HG03139 (cell line): ENCODE results near the gene CRIP1.

Experiments used
- ATAC-seq: cut with Tn5 transposase; IDR thresholded peaks from one replicate; pipeline ENCODE4 v1.9.1; 2021; ENCODE audit not compliant: unreplicated experiment

The CRIP1 gene

DNA sequence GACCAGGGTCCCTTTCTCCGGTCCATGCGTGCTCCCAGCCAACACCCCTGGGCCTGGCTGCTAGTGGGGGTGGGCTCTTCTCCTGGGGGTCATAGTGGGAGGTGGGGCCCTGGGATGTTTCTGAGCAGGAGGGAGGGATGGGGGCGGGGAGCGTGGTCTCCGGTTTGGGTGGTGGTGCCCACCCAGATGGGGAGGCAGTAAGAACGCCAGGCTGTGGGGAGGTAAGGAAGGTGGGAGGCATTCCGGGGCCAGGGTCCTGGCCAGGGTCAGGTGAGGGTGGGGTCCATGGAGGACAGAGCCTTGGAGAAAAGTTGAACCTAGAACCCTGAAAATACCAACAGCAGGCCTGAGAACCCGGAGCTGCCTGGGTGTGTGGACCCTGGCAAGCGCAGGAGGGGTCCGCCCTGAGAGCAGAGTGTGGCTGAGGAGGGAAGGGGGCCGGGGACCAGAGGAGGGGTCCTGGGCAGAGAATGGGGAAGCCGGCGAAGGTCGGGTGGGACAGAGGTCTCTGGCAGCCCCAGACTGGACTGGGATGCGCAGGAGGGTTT is 6.4 kb upstream of the CRIP1 start:
- no peak for ATAC-seq

DNA sequence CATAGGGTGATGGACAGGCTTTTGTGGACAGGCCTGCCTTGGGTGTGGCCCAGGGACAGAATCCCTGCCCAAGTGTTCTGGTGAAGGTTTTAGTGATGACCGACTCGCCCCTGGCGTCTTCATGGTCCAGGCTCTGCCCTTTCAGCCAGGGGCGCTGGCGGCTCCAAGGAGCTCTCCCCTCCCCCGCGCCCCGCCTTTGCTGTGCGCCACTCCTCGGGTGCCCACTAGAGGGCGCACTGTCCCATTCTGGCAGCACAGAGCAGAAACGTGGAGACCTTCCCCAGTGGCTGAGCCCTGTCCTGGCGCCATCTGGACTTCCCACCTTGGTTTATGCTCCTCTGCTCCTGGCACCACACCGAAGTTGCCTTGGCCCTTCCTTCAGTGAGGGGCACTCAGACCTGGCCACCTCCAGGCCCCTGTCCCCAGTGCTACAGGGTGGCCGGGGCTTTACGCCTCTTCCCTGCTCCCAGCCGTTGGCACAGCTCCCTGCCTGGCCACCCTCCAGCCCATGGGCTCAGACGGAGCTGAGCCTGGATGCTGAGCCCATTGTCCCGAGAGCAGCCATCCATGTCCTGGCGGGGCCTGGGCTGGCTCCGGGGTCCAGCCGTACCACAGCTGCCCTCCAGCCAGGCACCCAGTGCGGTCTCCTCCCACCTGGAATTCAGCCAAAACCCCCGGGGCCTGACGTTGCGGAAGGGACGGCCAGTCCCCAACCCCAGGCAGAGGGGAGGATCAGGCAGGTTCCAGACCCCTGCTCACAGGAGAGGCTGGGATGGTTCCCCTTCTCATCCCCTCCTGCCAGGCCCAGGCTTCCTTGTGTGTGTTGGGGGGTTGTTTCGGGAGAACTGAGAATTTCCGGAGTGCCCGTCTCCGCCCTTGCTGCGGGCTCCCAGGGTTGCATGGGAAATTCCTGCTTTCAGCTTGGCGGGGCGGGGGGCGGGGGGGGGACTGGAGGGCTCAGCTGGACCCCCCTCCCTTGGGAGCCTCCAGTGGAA is 5.6 kb upstream of the CRIP1 start:
- ATAC-seq = peak; percentile 41

DNA sequence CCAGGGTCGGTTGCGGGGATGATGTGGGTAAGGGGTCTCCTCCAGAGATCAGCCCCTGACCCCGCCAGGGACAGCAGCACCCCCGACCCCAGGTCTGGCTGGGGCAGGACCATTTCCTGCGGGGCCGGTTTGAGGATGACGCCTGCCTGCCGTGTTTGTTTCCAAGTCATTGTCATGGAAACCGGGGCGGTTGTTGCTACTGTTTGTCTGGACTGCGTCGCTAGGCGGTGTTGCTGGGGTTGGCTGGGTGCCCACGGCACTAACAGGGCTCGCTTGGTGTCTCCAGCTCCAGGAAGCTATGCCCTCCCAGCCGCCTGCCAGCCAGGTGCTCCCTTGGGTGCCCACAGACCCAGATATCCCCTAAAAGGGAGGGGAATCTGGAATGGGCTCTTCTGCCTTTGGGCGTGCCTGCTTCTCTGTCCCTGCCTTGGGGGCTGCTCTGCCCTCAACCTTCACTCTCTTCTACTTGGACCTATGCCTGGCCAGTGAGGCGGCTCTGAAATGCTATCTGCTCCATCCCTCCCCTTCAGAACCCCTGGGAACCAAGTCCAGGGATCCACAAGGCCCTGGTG is 4.7 kb upstream of the CRIP1 start:
- ATAC-seq = peak; percentile 32

DNA sequence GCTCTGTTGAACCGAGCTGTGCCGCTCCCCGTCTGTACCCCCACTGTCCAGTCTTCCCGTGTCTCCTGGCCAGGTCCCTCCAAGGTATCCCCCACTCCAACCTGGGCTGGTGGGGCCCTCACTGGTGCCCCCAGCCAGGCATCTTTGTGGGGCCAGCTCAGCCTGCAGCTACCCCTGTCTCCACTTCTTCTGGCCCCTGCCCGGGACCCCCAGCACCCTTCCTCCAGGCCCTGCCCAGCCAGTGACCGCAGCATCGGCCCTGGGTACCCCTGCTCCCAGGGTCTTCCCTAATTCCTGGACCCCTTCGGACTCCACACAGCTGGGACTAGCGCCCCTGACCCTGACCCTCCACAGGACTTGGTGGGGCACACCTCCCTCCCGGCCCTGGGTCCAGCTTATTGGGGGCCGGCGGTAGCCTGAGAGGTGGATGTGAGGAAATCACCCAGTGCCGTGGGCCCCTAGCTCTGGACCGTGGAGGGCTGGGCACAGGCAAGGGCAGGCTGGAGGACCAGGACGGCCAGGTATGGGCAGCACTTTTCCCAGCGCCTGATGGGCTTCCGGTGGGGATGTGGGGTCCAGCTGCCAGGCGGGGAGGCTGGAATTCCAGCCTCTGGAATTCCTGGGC is 4.1 kb upstream of the CRIP1 start:
- ATAC-seq = no peak

DNA sequence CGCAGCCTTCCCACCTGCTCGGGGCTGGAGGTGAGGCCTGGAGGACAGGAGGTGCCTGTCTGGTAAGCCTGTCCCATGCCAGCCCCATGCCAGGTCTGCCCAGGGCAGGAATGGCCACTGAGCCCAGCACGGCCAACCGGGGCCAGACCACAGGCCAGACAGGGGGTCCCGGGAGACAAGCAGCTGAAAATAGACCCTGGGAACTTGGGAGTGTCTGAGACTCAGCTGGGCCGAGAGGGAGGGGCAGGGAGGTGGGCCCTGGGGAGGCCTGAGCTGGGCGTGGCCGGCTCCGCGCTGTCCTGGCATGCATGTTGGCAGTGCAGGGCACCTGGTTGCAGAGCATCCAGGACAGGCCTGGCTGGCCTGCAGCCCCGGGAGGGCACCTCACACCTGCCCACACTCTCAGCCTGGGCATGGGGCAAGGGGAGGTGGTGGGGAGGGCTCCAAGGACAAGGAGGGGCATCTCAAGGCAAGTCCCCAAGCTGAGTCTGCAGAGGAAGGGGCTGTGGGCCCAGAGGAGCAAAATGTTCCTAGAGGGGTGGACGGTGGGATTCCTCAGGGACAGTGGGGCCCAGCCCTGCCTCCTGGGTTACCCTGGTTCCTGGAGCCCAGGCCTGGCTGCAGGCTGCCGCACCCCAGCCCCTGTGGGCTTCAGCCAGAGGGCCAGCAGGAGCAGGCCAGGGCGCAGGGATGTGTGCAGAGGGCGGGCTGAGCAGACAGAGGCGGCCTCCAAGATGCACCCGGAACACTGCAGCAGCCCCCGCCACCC is 3.2 kb upstream of the CRIP1 start:
- no peak for ATAC-seq

DNA sequence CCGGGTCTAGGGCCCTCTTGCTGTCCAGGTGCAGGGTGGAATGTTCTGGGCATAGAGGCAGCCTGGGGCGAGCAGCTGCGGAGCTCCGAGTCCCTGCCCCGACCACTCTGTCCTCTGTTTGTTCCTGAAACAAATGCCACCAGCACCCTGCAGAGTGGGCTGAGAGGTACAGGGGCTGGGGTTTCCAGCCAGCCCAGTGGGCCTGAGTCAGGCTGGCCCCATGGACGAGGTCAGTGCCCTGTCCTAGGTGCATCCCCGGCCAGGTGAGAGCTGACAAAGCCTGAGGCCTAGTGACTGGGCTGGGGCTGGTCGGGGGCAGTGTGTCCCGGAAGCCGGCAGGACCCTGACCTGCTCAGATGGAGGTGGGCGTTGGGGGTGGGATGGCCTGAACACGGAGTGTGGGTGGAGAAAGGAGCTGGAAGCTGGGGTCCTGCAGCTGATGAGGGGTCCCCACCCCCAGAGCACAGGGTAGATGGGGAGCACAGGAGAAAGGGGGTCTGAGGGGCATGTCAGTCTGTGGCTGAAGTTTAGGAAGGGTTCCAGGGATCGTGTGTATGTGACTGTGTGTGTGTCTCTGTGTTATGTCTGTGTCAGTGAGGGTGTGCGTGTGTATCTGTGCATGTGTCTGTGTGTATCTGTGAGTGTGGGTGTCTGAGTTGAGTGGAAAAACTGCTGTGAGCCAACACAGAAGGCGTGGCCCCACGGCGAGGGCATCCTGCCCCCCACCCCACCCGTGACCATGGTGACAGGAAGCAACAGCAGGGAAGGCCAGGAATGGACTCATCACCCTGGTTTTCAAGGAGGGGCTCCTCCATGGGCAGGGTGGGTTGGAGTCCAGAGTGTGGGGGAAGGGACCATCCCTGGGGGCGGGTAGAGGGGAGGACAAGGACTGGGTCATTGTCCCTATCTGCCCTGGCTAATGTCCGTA is 2.4 kb upstream of the CRIP1 start:
- ATAC-seq = no peak

GRCh38 chr14:105484997-105485393 is 1.7 kb upstream of the CRIP1 start:
- no peak for ATAC-seq

DNA sequence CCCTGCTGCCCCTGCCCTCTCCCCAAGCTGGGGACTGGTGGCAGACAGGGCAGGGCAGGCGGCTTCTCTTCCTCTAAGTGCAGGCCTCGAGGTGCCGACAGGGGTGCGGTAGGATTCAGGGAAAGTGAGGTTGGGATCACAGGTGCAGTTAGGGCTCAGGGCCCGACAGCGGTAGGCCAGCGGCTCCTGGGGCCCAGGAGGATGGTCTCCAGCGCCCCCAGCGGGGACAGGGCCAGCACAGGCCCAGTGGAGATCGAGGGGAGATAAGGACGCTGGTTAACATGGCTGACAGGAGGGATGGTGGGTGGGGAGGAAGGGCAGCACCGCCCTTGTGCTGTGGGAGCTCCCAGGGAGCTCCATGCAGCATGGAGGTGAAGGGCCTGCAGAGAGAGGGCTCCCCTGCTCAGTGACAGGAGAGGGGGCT is 935 bp upstream of the CRIP1 start:
- no peak for ATAC-seq

DNA sequence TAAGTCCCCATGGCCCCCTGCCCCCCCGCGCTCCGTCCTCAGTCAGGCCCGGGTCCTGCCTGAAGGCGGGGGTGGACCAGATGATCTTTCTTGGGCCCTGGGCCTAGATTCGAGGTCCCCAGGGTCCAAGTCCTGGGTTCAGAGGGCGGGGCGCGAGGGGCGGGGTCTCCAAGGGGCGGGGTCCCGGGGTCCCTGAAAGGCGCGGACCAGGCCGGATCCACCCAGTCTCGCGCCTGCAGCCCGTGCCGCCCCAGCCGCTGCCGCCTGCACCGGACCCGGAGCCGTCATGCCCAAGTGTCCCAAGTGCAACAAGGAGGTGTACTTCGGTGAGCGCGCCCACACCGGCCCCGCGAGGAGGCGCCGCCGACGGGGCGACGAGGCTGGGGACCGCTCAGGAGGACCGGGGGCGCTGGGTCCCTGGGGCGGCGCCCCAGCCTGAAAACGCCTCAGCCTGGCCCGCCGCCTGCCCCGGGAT is 325 bp downstream of the CRIP1 start:
- ATAC-seq = no peak

DNA sequence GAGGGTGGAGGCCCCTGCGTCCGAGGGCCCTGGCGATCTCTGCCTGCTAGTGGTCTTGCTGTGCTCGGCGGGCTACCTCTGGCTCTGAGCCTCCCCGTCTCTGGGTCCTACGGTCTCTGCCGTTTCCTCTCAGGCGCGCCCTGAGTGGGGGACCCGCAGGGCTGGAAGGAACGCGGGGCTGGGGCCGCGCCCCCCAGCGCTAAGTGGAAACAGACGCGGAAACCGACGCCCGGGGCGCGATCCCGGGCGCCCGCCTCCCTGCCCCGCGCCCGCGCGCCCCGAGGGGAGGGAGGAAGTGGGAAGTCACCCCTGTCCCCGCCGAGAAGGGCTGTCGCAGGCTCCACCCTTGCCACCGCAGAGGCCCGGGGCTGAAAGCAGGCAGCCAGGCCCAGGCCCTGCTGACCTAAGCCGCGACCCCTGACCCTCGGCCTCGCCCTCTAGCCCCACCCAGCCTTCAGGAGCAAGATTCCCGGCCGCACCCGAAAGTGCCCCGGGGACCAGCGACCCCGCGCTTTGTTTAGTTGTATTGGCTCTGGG is 831 bp downstream of the CRIP1 start:
- ATAC-seq = no peak

GRCh38 chr14:105487986-105488777 is 1.5 kb downstream of the CRIP1 start:
- ATAC-seq = no peak

DNA sequence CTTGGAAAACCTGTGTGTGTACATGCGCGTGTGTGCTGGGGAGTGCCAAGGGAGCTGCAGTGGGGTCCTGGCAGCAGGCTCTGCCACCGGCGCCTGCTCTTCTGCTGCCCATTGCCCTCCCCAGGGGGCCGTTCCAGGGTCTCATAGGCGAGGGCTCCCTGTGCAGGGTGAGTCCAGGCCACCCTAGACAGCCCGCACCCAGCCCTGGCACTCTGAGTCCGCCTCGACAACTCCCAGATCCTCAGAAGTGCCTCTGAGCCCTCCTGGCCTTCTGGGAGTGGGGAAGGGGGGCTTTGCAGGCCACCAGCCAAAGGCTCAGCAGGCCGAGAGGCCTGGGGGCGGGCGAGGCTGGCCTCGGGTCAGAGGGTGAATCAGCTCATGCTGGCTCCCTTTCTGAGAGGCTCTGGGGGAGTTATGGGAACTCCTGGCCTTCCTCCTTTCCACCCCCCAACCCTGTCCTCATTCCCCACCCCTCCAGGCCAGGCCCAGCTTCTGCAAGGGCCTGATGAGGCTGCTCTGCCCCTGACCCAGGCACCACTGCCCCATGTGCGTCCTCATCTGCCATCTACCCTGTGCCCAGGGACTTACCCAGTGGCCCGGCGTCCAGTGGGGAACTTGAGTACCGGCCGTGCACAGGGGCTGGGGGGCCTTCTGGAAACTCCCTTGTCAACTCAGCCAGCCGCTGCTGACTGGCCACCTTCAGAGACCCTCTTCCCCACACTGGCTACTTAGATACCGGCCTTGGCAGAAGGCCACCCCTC is 2.3 kb downstream of the CRIP1 start:
- no peak for ATAC-seq

GRCh38 chr14:105489542-105490266 is 3.0 kb downstream of the CRIP1 start:
- ATAC-seq = no peak

- ATAC-seq = peak; percentile 1
Measured at GRCh38 chr14:105490267-105490571, 3.5 kb downstream of the CRIP1 start.

GRCh38 chr14:105490572-105491365 is 4.1 kb downstream of the CRIP1 start, which contains the start of gene TEDC1:
Gene TEDC1, plus strand, starts transcription at chr14:105491246. Its CDS starts 130 bp downstream, at chr14:105491376.
- peak; percentile 59 for ATAC-seq

DNA sequence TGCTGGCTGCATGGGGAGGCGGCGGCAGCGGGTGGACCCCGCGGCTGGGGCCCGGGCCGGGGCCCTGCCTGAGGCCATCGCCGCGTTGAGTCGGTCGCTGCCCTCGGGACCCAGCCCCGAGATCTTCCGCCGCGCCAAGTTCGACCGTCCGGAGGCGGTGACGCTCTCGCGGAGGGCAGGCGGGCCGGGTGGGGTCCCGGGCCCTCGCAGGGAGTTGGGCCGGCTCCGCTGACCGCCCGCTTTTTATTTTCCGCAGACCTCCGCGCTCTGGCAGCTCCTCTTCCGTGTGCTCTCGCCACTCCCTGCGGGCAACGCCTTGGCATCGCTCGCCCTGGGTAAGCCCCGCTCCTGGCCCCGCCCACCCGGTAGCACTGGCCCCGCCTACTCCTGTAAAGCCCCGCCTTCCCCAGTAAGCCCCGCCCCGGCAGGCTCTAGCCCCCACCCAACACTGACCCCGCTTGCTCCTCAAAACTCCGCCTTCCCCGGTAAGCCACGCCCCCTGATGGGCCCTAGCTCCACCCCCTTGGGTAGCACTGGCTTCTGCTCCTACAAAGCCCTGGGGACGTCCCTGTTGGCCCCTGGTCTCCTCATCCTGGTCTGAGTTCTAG is 4.8 kb downstream of the CRIP1 start:
- ATAC-seq = peak; percentile 5
